Measurements from ENCODE around the gene NAV2. TPM values are rescaled to one million over a fixed set of nuclear protein-coding genes. Genes with fewer than 3 reads are reported as not detected.

NAV2 gene
- total and polyA plus RNA-seq, 2 experiments from 2014 or later = 26.0 to 45.0 TPM

DNA sequence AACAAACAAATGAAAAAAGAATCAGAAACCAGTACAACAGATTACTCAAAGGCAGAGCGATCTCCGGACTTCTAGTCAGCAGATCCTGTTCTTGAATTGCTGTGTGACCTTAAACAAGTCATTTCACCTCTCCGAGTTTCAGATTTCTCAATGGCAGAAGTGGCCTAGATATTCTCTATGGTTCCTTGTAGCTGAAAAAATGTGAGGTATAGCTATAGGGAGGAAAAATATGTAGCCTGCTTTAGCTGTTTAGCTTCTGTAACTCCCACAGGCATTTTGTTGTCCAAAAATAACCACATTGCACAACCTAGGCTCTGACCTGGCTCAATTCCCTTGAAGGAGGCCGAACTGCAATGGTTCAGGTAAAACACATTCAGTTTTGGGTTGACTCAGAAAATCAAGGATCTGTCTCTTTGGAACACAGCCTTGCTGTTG, 347.0 kb downstream of the NAV2 start (continued):
- TF ChIP-seq, protein P1, sequence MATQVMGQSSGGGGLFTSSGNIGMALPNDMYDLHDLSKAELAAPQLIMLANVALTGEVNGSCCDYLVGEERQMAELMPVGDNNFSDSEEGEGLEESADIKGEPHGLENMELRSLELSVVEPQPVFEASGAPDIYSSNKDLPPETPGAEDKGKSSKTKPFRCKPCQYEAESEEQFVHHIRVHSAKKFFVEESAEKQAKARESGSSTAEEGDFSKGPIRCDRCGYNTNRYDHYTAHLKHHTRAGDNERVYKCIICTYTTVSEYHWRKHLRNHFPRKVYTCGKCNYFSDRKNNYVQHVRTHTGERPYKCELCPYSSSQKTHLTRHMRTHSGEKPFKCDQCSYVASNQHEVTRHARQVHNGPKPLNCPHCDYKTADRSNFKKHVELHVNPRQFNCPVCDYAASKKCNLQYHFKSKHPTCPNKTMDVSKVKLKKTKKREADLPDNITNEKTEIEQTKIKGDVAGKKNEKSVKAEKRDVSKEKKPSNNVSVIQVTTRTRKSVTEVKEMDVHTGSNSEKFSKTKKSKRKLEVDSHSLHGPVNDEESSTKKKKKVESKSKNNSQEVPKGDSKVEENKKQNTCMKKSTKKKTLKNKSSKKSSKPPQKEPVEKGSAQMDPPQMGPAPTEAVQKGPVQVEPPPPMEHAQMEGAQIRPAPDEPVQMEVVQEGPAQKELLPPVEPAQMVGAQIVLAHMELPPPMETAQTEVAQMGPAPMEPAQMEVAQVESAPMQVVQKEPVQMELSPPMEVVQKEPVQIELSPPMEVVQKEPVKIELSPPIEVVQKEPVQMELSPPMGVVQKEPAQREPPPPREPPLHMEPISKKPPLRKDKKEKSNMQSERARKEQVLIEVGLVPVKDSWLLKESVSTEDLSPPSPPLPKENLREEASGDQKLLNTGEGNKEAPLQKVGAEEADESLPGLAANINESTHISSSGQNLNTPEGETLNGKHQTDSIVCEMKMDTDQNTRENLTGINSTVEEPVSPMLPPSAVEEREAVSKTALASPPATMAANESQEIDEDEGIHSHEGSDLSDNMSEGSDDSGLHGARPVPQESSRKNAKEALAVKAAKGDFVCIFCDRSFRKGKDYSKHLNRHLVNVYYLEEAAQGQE (IDR thresholded peaks at IDR 0.05; ENCODE audit: unreplicated experiment) = no peak
- TF ChIP-seq NANOG (IDR thresholded peaks at IDR 0.05; ENCODE audit: borderline replicate concordance) (no peak), CREB1 (CRISPR knock-in tag; IDR thresholded peaks at IDR 0.05; ENCODE audit: low read depth) (no peak), JUNB (IDR thresholded peaks at IDR 0.05; ENCODE audit: unreplicated experiment) (no peak), ZNF331 (CRISPR knock-in tag; IDR thresholded peaks at IDR 0.05; ENCODE audit: low read depth) (no peak)

GRCh38 chr11:20060181-20060580, 347.5 kb downstream of the NAV2 start:
- TF ChIP-seq, protein P1 (IDR thresholded peaks at IDR 0.05; ENCODE audit: unreplicated experiment) = no peak
- TF ChIP-seq ZNF114 (CRISPR knock-in tag; IDR thresholded peaks at IDR 0.05) (no peak), EZH2 (IDR thresholded peaks at IDR 0.05; ENCODE audit: low read depth, unreplicated experiment) (no peak), NANOG (IDR thresholded peaks at IDR 0.05; ENCODE audit: borderline replicate concordance) (no peak), ETS1 (IDR thresholded peaks at IDR 0.05) (no peak), STAT1 (IDR thresholded peaks at IDR 0.05; ENCODE audit: unreplicated experiment) (no peak), POLR2AphosphoS5 (IDR thresholded peaks at IDR 0.05; ENCODE audit: low read depth) (no peak), ZNF331 (CRISPR knock-in tag; IDR thresholded peaks at IDR 0.05; ENCODE audit: low read depth) (no peak), ZNF462 (CRISPR knock-in tag; IDR thresholded peaks at IDR 0.05) (no peak), JUNB (IDR thresholded peaks at IDR 0.05; ENCODE audit: unreplicated experiment) (no peak)
- Histone ChIP-seq H3F3A (replicated peaks; ENCODE audit: low read depth) (no peaks in the 10 kb centered on the region), H4K20me1 (replicated peaks; ENCODE audit: insufficient read depth) (0 out of 2 replicates have a peak, but pooled peaks cover 4% of the 10 kb centered on the region), H3K27ac (ENCODE audit: low read depth) (no peak overlapping the region), H3K36me3 (ENCODE audit: insufficient read depth) (peaks cover 33% of the 10 kb centered on the region), H3K9me2 (ENCODE audit: insufficient read depth) (no peaks in the 10 kb centered on the region), H3K4me3 (no peak overlapping the region), H2AFZ (no peak overlapping the region), H3K4me1 (ENCODE audit: insufficient read depth) (peaks cover 11% of the 10 kb centered on the region), H3K79me2 (replicated peaks; ENCODE audit: insufficient read depth) (no peaks in the 10 kb centered on the region), H3K27me3 (ENCODE audit: insufficient read depth) (no peaks in the 10 kb centered on the region), H3K4me2 (no peak overlapping the region)
- peak overlapping the region; percentile 17; the same call in 1 of the 2 replicates for H3K27ac Mint-ChIP-seq
- peaks cover 22% of the 10 kb centered on the region for H3K4me1 Mint-ChIP-seq
- DNase-seq (ENCODE audit: low spot score) (no peak), ATAC-seq (no peak)
- no peaks in the 10 kb centered on the region for H3K27me3 Mint-ChIP-seq (ENCODE audit: insufficient read depth, low read depth, poor library complexity)
- no peak overlapping the region for H3K4me3 Mint-ChIP-seq
- H3K36me3 Mint-ChIP-seq (ENCODE audit: low read depth) = peaks cover 82% of the 10 kb centered on the region
- no peaks in the 10 kb centered on the region for H3K9me3 Mint-ChIP-seq

Measured in GM23338 (cell line).